VCaP (cell line): ENCODE measurements around the gene TMEM242.

Source experiments
- H3K27ac ChIP-seq: fragments of 450-650 bp; 2 replicates; pipeline ENCODE4 v1.5.1; 2017
- TF ChIP-seq, protein P1 (sequence below): fragments of 450-650 bp; conservative IDR thresholded peaks from 2 replicates; pipeline ENCODE4 v1.5.1; 2017; ENCODE audit warnings: mild to moderate bottlenecking, moderate library complexity

Gene TMEM242

DNA sequence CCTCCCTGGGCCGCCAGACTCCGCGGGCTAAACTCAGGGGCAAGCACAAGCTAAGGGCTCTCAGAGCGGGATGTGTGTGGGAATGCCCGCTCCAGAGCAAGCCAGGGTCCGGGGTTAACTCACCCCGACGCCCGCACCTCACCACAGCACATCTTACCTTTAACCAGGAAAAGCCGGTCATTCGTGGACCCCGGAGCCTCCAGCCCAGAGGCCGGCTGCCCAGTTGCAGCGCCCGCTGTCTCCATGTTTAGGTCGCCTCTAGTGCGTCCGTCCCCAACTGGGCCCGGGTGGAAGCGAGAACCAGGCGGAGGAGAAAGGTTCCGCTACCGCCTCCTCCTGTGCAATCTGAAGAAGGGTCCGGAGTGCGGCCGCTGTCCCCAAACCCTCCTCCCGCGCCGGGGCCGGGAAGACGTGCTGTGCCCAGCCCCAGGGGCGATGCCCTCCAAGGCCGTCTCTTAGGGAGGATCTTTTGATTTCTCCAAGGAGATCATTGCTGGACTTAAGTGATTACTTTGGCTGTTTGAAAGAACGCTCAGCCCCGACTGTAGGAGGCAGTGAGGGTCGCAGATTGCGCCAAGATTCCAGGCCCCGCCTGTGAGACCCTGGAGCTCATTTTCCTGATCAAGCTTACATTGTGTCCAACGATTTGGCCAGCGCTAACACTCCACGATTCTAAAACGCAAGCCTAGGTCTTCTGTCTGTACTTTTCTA is at the start of gene TMEM242:
Gene TMEM242 (minus strand): TSS at position 265 of the 711 bp plus-strand sequence. CDS start 20 bp downstream, at position 245.
- H3K27ac ChIP-seq: peak within 1 kb of the TSS; percentile 84
- TF ChIP-seq, protein P1, sequence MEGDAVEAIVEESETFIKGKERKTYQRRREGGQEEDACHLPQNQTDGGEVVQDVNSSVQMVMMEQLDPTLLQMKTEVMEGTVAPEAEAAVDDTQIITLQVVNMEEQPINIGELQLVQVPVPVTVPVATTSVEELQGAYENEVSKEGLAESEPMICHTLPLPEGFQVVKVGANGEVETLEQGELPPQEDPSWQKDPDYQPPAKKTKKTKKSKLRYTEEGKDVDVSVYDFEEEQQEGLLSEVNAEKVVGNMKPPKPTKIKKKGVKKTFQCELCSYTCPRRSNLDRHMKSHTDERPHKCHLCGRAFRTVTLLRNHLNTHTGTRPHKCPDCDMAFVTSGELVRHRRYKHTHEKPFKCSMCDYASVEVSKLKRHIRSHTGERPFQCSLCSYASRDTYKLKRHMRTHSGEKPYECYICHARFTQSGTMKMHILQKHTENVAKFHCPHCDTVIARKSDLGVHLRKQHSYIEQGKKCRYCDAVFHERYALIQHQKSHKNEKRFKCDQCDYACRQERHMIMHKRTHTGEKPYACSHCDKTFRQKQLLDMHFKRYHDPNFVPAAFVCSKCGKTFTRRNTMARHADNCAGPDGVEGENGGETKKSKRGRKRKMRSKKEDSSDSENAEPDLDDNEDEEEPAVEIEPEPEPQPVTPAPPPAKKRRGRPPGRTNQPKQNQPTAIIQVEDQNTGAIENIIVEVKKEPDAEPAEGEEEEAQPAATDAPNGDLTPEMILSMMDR: no peak; the same call in 1 of the 2 replicates

DNA sequence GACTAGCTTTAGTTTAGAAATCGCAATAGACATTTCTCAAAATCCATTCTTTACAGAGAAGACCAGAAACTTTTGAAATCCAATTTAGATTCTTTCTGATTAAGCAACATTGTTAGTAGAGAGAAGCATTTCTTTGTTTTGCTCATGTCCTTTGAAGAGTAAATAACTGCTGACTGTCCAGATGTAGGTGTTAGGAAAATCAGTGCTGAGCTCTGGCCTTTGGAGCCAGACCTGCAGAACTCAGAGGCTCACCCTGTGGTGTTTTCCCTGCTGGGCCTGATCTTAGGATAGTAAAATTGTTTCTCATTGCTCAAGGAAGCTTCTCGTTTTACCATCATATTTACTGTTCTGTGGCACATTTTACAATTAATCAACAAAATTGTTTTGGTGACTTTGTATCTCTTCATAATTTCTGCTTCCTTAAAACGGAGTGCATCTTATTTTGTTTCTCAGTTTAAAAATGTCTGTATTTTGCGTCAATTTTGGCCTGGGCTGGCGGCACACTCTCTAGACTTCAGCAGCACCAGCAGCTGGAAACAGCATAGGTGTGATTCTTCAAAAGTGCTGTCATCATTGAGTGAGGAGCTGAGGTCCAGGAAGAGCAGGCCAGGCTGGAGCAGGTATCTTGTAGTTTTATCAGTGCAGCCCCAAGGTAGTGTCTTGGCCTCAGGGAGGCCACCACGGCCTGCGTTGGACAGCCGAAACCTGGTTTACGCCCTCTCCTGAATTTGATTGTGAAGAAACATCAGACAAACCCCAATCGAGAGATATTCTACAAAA is 49.4 kb upstream of the TMEM242 start:
- TF ChIP-seq, protein P1: no peak
- H3K27ac ChIP-seq: no peak overlapping the region

DNA sequence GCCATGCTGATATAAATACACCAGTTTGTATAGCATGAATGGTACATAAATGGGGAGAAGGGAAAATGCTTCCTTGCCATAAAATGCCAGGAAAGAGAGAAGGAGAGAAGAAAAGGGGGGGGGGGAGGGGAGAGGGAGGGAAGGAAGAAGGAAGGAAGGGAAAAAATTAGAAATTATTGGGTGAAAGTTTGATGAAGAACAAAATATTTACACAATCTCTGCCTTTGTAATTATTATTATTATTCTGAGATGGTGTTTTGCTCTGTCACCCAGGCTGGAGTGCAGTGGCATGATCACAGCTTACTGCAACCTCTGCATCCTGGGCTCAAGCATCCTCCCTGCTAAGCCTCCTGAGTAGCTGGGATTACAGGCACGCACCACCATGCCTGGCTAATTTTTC is 47.4 kb upstream of the TMEM242 start:
- TF ChIP-seq, protein P1: no peak
- no peak overlapping the region for H3K27ac ChIP-seq

DNA sequence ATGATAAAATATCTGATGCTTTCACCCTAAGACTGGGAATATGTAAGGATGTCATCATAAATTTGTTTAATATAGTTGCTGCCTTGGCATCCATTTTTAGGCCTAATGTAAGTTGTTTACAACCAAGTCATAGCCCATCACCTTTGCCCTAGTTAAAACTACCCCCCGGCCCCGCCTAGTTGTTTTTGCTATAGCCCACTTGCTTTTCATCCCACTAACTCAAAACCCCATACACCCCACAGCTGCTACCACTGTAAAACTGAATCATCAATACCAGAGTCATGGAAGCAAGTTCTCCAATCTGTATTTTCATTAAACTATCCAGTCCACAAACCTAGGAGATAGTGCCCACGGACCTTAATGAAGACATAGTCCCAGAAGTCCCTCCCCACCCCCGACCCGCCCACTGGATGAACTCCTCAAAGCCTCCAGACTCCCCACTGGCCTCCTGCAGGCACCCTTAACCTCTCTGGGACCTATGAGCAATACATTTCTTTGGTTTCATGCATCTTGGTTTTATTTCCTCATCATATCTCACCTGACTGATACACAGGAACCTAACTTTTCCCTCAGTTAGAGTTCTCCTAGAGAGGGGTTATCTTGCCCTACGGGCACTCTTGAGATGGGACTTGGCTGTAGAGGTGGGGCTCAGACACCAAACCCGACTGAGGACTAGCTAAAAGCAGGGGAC is 45.2 kb upstream of the TMEM242 start:
- TF ChIP-seq, protein P1: no peak
- no peak overlapping the region for H3K27ac ChIP-seq

DNA sequence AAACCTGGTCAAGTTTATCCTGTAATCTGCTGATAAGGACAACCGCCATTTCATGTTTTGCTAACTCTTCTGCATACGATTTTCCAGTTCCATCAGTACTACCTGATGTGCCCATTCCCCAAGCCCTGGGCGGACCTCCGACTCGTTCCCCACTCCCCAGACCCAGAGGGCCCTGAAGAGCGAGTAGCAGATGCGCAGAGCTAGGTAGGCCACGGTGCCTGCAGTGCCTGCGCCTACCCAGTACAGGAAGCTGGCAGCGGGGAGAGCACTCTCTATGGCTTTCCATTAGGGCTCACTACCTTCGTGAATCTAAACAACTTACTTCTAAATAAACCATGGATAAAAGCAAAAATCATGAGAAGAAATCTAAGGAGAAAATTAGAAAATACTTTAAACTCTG is 43.3 kb upstream of the TMEM242 start:
- TF ChIP-seq, protein P1: no peak
- no peak overlapping the region for H3K27ac ChIP-seq

DNA sequence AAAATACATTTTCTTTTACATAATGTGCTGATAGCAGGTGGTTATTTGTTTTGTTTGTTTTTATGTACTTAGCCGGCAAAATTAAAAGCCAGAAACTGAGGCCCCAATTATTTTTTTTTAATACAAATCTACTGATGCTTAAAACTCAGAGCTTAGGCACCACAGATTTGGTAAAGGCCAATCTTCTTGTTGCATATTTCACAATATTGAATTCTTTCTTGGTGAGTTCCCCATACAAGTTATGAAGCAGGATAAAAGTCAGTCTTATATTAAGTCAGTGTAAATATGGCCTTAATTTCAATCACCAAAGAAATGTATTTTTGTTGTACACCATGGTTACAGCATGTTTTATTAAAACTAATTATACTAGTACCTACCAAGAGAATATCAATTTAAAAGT is 41.4 kb upstream of the TMEM242 start:
- no peak overlapping the region for H3K27ac ChIP-seq
- TF ChIP-seq, protein P1: no peak

DNA sequence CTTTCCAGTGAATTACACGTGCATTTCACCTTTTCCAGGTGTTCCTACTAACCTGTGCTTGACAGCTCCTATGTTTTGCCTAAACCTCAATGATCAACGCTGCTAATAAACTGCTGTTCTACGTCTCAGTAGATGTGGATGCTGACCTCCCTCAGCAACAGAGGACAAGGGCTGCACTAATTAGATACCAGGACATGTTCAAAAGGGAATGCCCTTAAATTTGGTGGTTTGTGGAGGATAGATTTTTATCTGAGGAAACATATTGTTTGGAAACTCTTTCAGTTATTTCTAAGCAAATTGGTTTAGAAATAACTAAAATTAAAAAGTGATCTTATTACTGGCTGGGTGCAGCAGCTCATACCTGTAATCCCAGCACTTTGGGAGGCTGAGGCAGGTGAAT is 38.6 kb upstream of the TMEM242 start:
- TF ChIP-seq, protein P1: no peak

More for the DNA sequence above, 38.6 kb upstream of the TMEM242 start:
- no peak overlapping the region for H3K27ac ChIP-seq
